Left kidney (tissue), 2 donors: Measurements from ENCODE around the gene PTGER3. TPM values are rescaled to one million over a fixed set of nuclear protein-coding genes. Genes with fewer than 3 reads are reported as not detected.
A peak's percentile ranks its signal among the peaks of the same experiment; 100 is the strongest.
"Not testable (repeated sequence)": the region's sequence is repeated elsewhere in the genome, so short reads cannot be mapped to it uniquely, and the experiment has no call there.

Source experiments
- DNase-seq: peaks from one replicate; pipeline ENCODE4 v3.0.0-alpha.2; 2013
- polyA plus RNA-seq: library from polyadenylated mRNA; unstranded; fragments of 120-200 nt; gene quantifications from one replicate; pipeline ENCODE4 v1.2.1, GENCODE V29; 2013; ENCODE audit not compliant: insufficient read length

Gene PTGER3
- polyA plus RNA-seq, 1 donor: 43.8 TPM

- no peak for DNase-seq
Measured at GRCh38 chr1:71014178-71014579, 33.4 kb downstream of the PTGER3 start.

- DNase-seq: no peak
Measured at GRCh38 chr1:71002709-71003475, 44.7 kb downstream of the PTGER3 start.

GRCh38 chr1:71001624-71002023 is 46.0 kb downstream of the PTGER3 start:
- DNase-seq: no peak

- DNase-seq: no peak
Measured at GRCh38 chr1:70997793-70998192, 49.8 kb downstream of the PTGER3 start.

DNA sequence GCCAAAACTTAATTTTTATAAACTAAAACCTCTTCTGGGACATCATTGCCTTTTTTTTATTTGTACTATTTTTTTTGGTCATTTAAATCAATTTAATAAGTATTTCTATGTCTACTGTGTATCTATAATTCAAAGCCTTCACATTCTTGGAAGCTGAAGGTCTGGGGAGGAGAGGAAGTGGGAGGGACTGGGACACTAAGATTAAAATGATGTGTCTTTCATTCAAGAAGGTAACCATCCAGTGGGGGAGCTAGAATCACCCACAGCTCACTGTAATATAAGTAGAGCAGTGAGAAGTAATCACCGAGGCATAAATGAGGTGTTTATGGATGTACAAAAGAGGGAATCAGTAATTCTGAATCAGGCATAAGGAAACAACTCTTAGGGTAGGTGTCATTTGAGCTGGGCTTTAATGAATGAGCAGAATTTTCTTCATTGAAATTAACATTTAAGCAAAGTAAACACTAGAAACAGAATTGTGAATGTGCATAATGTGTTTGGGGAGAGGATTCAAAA is 52.8 kb downstream of the PTGER3 start:
- DNase-seq: no peak

DNA sequence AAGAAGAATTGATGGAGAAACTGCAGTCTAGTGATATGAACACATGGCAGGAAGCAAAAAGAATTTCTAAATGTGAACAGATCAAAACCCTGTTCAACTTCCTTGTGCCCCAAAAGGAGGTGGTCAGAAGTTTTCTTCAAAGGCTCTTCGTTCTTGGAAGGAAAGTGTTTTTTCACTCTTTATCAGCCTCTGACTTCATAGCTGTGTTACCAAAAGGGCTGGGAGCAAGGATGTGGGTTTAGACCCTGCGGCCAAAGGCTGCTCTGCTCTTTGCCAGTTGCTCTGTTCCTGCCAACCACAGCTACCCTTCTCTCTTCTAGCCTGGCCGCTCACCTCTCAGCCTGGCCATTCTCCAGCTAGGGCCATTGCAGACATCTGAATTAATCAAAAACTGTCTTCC is 53.8 kb downstream of the PTGER3 start:
- no peak for DNase-seq

- DNase-seq: no peak
Measured at GRCh38 chr1:70992521-70992920, 55.1 kb downstream of the PTGER3 start.

- peak; percentile 18 for DNase-seq
Measured at GRCh38 chr1:70990469-70991253, 57.0 kb downstream of the PTGER3 start.

DNA sequence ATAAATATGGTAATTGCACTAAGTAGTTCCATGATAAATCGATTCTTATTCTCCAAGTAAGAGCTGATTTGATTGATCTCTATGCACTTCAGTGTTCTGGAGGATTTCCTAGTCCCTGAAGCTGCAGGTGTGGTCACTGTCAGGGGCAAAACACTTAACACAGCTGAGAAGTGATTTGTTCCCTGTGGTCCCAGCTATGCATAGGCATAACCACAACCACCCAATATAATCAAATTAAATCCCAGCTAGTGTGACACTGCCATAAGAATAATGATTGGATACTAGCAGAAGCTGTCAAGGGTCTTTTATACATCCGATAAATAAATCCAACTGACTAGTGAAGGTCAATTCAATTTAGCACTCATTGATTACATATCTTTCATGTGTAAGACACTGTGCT is 60.1 kb downstream of the PTGER3 start:
- DNase-seq: no peak

DNA sequence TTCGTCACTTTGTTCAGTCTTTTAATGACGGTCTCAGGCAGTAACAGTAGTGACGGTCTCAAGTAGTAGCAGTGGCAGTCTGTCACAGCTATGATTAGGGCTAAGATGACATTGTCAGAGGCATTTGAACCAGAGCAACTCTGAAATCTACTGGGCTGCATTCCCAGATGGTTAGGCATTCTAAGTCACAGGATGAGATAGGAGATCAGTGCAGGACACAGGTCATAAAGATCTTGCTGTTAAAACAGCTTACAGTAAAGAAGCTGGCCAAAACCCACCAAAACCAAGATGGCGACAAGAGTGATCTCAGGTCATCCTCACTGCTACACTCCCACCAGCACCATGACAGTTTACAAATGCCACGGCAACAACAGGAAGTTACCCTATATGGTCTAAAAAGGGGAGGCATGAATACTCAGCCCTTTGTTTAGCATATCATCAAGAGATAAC is 61.8 kb downstream of the PTGER3 start:
- not testable (repeated sequence) for DNase-seq

- not testable (repeated sequence) for DNase-seq
Measured at GRCh38 chr1:70985278-70985677, 62.3 kb downstream of the PTGER3 start.

GRCh38 chr1:70980361-70980760 is 67.3 kb downstream of the PTGER3 start:
- DNase-seq: no peak

DNA sequence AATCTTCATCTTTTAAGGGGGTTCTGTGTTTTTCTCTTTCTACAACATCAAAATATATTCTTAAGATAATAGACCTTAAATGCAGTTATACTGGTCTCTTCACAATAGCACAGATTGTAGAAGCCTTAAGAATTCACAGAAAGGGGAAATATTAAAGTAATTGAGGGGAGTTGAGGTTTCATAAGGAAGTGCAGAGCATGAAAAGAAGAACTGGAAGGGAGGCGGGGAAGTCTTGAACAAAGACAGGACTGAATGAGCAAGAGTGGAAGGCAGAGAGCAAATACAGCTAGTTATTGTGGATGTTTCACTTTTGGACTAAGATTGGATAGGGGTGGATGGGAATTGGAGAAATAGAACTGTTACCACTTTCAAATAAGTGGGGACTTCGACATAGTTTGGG is 67.7 kb downstream of the PTGER3 start:
- DNase-seq: no peak

GRCh38 chr1:70979313-70979712 is 68.3 kb downstream of the PTGER3 start:
- DNase-seq: no peak

GRCh38 chr1:70978623-70979022 is 69.0 kb downstream of the PTGER3 start:
- DNase-seq: no peak

- DNase-seq: no peak
Measured at GRCh38 chr1:70977575-70977974, 70.0 kb downstream of the PTGER3 start.

DNA sequence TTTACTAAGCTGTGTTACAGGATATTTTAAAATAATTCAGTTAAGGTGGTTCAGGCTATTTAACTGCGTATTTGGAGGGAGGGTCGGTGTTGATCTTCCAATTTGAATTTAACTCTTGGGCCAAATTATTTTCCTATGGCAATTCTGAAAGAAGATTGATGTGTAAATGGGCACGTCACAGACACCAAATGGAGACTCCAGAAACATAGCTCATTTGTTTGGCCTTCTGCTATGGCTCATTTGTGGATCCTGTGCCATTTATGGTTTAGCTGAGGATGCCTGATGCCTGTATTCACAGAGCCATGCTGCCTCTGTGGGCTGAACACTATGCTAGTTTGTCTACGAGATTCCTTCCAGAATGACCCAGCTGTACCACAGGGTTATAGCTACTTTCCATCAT is 70.6 kb downstream of the PTGER3 start:
- no peak for DNase-seq

DNA sequence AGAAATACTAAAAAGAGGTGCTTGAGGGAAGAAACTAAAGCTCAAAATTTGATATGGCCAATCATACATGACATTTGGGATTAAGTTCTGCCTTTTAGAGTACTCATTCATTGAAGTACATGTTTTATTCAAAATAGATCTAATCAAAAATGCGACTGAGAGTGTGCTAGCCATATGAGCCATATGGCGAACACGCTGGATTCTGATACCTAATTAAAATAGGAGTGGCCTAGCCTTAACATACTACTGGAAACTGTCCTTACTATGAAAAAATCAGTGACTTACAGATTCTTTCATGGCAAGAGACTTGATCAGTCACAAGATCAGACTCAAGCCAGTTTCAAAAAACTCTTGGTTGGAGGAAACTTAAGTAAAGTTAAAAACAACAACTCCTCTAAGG is 73.9 kb downstream of the PTGER3 start:
- no peak for DNase-seq

- no peak for DNase-seq
Measured at GRCh38 chr1:70970407-70970806, 77.2 kb downstream of the PTGER3 start.

- no peak for DNase-seq
Measured at GRCh38 chr1:70966018-70966638, 81.5 kb downstream of the PTGER3 start.

- DNase-seq: no peak
Measured at GRCh38 chr1:70963374-70963773, 84.2 kb downstream of the PTGER3 start.

- no peak for DNase-seq
Measured at GRCh38 chr1:70961374-70961975, 86.1 kb downstream of the PTGER3 start.
